Thyroid gland (tissue), 4 donors: ENCODE results near the gene ASCL2.

Experiments used
- POLR2A ChIP-seq, 2 donors: fragments of 450-650 bp; IDR thresholded peaks; one replicate each; pipeline ENCODE4 v1.6.1; 2017; ENCODE audit warnings: antibody characterized with exemption in 2 of 2, mild to moderate bottlenecking in 2 of 2, moderate library complexity in 1 of 2
- TF ChIP-seq, protein P1 (sequence below), 6 experiments: fragments of 200-600 bp in 3 of 6; fragments of 450-650 bp in 3 of 6; sonication (generic) in 3 of 6; IDR thresholded peaks; one replicate each; pipeline ENCODE4 v1.5.1; 2016 to 2019; ENCODE audit warnings: antibody characterized with exemption in 6 of 6, mild to moderate bottlenecking in 2 of 6, inconsistent platforms in 1 of 6, moderate library complexity in 1 of 6

DNA sequence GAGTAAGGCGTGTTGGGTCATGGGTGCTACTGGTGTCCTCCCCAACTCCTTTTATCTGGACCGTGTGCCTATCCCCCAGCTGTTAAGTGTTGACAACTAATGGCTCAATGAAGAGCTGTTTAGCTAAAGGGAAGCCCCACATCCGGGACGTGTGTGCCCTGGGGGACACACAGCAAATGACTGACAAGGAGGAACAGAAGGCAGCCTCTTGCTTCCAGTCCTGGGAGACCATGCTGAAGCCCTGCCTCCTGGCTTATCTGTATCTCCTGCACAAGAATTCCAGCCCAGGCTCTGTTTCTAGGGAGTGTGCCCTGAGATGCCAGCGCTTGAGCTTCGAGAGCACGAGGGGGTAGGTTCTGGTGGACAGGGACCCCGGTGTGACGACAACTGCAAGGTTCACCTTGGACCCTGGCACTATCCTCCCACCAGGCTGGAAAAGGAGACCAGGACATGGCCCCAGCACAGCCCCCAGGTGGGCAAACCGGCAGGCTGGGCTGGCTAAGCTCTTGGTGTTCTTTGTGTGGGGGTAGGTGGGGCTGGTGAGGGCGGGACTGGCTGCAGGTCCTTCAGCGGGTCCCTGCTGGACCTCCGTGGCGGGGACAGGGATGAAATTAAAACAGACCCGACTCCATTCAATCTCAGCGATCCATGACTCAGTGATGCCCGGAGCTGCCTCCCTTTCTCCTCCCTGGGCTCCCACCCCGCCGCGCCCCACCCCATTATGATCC is 21.0 kb downstream of the ASCL2 start:
- TF ChIP-seq POLR2A (IDR thresholded peaks at IDR 0.05): no peak
- TF ChIP-seq, protein P1, sequence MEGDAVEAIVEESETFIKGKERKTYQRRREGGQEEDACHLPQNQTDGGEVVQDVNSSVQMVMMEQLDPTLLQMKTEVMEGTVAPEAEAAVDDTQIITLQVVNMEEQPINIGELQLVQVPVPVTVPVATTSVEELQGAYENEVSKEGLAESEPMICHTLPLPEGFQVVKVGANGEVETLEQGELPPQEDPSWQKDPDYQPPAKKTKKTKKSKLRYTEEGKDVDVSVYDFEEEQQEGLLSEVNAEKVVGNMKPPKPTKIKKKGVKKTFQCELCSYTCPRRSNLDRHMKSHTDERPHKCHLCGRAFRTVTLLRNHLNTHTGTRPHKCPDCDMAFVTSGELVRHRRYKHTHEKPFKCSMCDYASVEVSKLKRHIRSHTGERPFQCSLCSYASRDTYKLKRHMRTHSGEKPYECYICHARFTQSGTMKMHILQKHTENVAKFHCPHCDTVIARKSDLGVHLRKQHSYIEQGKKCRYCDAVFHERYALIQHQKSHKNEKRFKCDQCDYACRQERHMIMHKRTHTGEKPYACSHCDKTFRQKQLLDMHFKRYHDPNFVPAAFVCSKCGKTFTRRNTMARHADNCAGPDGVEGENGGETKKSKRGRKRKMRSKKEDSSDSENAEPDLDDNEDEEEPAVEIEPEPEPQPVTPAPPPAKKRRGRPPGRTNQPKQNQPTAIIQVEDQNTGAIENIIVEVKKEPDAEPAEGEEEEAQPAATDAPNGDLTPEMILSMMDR (IDR thresholded peaks at IDR 0.05): no peak
